GM19043 (cell line): ENCODE data around the gene DLX1.
A peak's percentile ranks its signal among the peaks of the same experiment; 100 is the strongest.

Experiments
- ATAC-seq: cut with Tn5 transposase; IDR thresholded peaks from one replicate; pipeline ENCODE4 v1.9.1; 2021; ENCODE audit warnings: low read depth; ENCODE audit not compliant: unreplicated experiment

The DLX1 gene

GRCh38 chr2:172096626-172097547 is 11.6 kb downstream of the DLX1 start:
- ATAC-seq: no peak

GRCh38 chr2:172097557-172098131 is 12.3 kb downstream of the DLX1 start:
- no peak for ATAC-seq

GRCh38 chr2:172098287-172098649 is 13.0 kb downstream of the DLX1 start:
- no peak for ATAC-seq

- no peak for ATAC-seq
Measured at GRCh38 chr2:172098650-172099471, 13.6 kb downstream of the DLX1 start.

GRCh38 chr2:172099472-172100079 is 14.3 kb downstream of the DLX1 start:
- ATAC-seq: no peak

- no peak for ATAC-seq
Measured at GRCh38 chr2:172100080-172100934, 15.0 kb downstream of the DLX1 start.

GRCh38 chr2:172100935-172101820 is 15.9 kb downstream of the DLX1 start:
- ATAC-seq: no peak

GRCh38 chr2:172101821-172102390 is 16.6 kb downstream of the DLX1 start:
- no peak for ATAC-seq

- peak; percentile 61 for ATAC-seq
Measured at GRCh38 chr2:172102391-172103359, 17.4 kb downstream of the DLX1 start, which contains the start of gene DLX2. DLX2 (minus strand) TSS chr2:172102900; CDS start chr2:172102538, 362 bp downstream.

- no peak for ATAC-seq
Measured at GRCh38 chr2:172103471-172104272, 18.4 kb downstream of the DLX1 start.

GRCh38 chr2:172105471-172106107 is 20.3 kb downstream of the DLX1 start:
- ATAC-seq: no peak

GRCh38 chr2:172106108-172106961 is 21.0 kb downstream of the DLX1 start:
- no peak for ATAC-seq

- ATAC-seq: no peak
Measured at GRCh38 chr2:172107690-172108586, 22.6 kb downstream of the DLX1 start.

GRCh38 chr2:172108587-172108930 is 23.3 kb downstream of the DLX1 start:
- no peak for ATAC-seq
